Activated T-cell treated with anti-CD3 and anti-CD28 coated beads for 24 hours (primary cell): ENCODE data around the gene MND1.
"Not testable (repeated sequence)": the region's sequence is repeated elsewhere in the genome, so short reads cannot be mapped to it uniquely, and the experiment has no call there.

Source experiments
- DNase-seq: peaks from one replicate; pipeline ENCODE4 v3.0.0-alpha.2; 2020; ENCODE audit warnings: low read depth

MND1 gene

DNA sequence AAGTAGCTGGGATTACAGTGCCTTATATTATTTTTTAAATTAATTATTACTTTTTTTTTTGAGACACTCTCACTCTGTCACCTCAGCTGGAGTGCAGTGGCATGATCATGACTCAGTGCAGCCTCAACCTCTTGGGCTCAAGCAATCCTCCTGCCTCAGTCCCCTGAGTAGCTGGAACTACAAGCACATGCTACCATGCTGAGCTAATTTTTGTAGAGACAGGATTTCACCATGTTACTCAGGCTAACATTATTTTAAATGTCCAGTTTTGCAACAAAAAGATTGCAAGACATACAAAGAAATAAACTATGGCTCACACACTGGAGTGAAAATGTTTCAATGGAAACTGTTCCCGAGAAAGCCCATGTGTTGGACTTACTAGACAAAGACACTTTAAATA is 59.2 kb downstream of the MND1 start:
- DNase-seq, result no peak

- DNase-seq, result no peak
Measured at GRCh38 chr4:153407906-153408305, 63.4 kb downstream of the MND1 start.

GRCh38 chr4:153408932-153409331 is 64.4 kb downstream of the MND1 start:
- DNase-seq, result no peak

DNA sequence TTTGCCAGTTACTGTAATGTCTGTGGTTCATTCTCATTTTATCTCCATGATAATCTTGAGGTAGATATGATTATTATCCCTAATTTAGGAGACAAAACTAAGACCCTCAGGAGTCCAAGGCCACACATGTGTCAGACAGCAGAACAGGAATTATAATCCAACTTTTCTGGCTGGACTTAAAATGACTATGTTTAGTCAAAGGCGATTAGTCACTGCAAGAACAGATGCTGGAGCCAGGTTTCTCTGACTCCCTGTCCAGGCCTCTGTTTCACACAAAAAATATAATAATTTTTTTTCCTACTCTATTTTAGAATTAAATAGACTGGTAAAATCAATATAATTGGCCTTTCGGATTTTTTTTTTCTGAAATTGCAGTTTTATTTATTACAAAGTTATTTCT is 64.9 kb downstream of the MND1 start:
- no peak for DNase-seq

DNA sequence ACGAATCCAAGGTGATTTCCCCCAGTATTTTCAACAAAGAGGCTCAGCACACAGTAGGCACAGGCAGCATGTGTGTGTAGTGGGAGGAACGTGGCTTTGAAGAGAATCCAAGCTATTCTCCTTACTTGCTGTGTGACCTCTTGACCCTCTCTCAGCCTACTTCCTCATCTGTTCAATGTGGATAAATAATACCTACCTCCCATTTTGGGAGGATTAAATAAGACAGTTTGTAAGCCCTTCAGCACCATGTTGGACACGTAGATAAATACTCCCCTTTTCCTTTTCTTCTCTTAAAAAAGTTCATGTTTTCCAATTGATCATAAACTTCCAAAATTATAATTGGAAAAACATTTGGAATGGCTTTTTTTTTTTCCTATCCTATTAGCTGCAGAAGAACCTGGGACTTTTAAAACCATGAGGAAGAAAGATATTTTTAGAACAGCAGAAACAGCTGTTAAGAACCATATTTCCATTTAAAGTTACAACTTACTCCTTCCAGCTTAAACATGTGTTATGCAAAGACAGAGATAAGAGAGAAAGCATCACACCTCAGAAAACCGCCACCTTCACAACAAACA is 65.5 kb downstream of the MND1 start:
- no peak for DNase-seq

DNA sequence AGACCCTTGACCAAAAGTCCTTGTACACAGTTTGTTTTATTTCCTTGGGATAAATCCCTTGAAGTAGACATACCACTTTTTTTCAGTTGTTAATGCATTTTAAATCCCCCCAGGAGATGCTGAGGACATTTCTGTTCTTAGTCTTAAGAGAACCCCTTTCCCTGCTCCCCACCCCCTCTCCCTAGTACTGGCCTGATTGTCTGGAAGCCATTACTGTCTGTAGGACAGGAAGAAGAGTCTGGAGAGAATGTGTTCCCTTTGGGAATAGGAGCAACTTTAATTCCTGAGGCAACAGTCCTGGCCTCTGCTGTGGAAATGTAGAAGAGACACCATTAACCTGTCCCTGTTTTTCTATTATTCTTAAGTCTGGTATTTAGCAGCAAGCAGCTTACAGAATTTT is 69.4 kb downstream of the MND1 start:
- no peak for DNase-seq

GRCh38 chr4:153416456-153416855 is 72.0 kb downstream of the MND1 start:
- not testable (repeated sequence) for DNase-seq

- DNase-seq, result no peak
Measured at GRCh38 chr4:153418121-153418520, 73.6 kb downstream of the MND1 start.

GRCh38 chr4:153418558-153418957 is 74.1 kb downstream of the MND1 start:
- no peak for DNase-seq

DNA sequence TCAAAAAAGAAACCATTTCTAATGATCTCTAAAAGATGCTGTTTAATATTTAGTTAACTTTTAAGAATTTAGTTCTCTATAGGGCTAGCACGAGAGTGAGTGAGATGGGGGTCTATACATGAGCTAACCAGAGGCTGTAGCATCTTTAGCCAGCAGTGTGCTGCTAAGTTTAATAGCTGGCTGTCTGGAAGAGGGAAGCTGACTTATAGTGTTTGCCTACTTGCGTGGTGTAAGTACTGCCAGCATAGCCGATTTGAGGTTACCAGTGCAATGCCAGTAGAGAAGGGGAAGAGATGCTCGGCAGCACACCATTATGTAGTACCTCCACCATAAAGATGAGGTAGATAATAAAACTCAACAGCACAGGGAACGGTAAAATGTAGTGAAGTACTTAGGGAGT is 74.5 kb downstream of the MND1 start:
- no peak for DNase-seq

- DNase-seq, result no peak
Measured at GRCh38 chr4:153419673-153420278, 75.3 kb downstream of the MND1 start.

GRCh38 chr4:153420361-153420760 is 75.9 kb downstream of the MND1 start:
- DNase-seq, result no peak

GRCh38 chr4:153421941-153422340 is 77.5 kb downstream of the MND1 start:
- DNase-seq, result no peak

GRCh38 chr4:153426207-153426885 is 81.9 kb downstream of the MND1 start:
- DNase-seq, result no peak

GRCh38 chr4:153427363-153428071 is 83.0 kb downstream of the MND1 start:
- DNase-seq, result no peak

GRCh38 chr4:153428941-153429475 is 84.5 kb downstream of the MND1 start:
- no peak for DNase-seq

- DNase-seq, result peak; percentile 66
Measured at GRCh38 chr4:153432965-153433753, 88.7 kb downstream of the MND1 start.

GRCh38 chr4:153433754-153434105 is 89.2 kb downstream of the MND1 start:
- DNase-seq, result no peak

DNA sequence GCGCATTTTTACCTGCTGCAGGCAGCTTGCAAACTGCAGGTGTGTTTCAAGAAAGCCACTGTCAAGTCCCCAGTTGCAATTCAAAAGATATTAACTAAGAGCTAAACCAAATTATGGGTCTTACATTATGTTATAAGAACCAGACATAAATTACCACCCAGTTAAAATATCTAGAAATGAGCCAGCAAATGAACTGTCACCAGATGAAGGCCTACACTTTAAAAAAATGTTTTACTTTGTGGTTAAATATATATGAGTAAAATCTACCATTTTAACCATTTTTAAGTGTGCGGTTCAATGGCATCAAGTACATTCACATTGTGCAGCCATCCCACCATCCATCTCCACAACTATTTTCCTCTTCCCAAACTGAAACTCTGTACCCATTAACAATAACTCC is 89.7 kb downstream of the MND1 start:
- no peak for DNase-seq

DNA sequence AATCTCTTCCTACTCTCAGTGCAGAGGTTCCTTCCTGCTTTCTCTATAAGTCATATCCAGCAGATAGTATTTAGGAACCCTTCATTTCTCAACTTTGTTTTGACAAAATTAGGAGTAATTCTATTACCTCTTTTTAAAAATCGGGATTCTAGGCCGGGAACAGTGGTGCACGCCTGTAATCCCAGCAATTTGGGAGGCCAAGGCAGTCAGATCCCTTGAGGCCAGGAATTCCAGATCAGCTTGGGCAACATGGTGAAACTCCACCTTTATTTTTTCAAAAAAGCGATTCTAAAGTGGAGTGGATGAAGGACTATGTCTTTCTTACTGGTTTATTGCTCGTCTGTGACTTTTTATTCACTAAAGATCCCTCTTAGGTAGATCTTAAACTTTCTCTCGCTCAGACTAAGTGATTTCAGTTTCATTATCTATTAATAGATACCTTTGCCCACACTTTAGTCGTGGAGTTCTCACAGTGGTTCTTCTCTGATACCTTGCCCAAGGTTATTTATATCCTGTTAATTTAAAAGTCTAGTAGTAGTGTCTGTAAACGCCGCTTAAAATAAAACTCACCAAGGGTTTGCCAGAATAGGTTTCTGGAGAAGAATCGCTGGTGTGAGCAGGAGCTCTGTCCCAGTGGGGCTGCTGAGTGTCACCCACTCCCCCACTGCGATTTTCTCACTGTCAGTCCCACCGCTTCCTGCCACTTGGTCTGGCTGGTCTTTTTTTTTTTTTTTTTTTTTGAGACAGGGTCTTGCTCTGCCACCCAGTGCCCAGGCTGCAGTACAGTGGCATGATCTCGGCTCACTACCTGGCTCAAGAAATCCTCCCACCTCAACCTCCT is 94.6 kb downstream of the MND1 start:
- no peak for DNase-seq

GRCh38 chr4:153439831-153440230 is 95.3 kb downstream of the MND1 start:
- DNase-seq, result no peak
